HG02759 (cell line): ENCODE results near the gene RNASE8.

Source experiments
- ATAC-seq: cut with Tn5 transposase; IDR thresholded peaks from one replicate; pipeline ENCODE4 v1.9.1; 2021; ENCODE audit warnings: mild to moderate bottlenecking, moderate library complexity; ENCODE audit not compliant: unreplicated experiment

The RNASE8 gene

DNA sequence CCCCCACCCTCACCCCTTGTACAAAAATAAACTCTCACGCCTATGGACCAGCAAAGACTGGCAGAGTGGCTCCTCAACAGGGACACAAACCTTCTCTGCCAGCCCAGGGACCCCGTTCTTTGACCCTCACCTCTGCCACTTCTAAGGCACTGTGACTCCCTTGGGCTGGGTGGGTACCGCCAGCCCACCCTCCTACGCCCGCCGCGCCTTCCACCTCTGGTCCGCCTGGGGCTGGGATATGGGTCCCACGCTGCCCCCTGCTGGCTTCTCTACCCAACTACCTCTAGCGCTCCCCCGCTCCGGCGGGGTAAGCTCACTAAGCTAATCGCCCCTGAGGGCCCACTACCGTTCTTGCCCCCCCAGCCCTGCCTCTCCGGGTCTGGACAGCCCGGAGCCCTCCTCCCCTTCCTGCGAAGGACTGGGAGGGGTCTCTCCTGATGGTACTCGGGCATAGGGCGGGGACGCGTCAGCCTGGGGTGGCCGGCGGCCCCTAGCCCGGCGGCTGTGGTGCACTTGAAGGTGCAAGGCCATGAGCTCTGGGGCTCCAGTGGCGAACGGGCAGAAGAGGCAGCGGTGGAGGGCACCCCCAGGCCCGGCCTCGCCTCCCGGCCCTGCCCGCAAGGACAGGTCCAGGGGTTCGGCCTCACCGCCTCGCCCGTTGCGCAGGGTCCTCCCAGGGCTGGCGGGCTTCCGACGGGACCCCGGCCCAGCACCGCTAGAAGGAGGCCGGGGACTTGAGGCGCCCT lies 32.7 kb downstream of the RNASE8 start:
- ATAC-seq = no peak

DNA sequence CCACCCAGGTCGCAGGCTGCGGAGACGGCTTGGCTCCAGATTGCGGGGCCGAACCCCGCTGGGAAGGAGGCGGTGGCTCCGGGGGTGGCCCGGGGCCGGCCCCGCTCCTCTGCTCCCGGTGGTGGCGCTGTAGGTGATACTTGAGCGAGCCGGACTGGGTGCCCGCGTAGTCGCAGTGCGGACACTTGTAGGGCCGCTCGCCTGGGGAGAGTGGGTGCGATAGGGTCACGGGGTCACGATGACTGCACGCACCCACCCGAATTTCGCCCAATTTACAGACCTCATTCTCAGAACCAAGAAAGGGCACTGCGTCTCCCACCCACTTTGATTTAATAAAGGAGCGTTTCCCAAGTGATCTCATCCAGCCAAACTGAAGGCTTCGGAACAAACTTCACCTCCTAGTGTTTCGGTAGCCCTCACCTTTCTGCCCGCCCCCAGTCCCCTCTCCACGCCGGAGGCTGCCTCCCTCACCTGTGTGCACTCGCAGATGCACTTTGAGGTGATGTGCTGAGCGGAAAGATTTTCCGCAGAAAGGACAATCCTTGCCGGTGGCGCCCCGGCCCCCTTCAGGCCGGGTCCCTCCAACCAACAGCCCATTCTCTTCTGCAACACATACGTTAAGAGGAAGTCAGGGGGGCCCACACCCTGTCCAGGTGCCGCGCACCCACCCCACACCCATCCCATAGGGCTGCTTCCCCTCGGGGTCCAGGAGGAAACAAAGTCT lies 33.5 kb downstream of the RNASE8 start:
- ATAC-seq = no peak

DNA sequence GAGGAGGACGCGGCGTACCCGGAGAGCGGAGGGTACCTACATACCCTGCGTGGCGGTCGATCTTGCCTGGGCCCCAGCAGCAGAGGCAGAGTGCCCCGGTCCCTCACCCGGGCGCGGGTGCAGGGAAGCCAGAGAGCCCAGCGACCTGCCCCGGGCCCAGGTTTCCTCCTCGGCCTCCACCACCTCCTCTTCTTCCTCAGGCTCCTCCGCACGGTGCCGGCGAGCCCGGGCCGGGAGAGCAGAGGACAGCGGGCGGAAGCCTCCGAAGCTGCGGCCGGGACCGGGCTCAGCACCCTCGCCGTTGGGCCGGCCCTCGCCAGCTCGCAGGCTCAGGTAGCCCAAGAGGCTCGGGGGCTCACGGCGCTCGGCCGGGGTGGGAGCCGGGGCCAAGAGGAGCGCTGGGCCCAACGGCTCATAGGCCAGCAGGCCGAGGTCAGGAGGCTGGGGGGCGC lies 34.2 kb downstream of the RNASE8 start:
- no peak for ATAC-seq

DNA sequence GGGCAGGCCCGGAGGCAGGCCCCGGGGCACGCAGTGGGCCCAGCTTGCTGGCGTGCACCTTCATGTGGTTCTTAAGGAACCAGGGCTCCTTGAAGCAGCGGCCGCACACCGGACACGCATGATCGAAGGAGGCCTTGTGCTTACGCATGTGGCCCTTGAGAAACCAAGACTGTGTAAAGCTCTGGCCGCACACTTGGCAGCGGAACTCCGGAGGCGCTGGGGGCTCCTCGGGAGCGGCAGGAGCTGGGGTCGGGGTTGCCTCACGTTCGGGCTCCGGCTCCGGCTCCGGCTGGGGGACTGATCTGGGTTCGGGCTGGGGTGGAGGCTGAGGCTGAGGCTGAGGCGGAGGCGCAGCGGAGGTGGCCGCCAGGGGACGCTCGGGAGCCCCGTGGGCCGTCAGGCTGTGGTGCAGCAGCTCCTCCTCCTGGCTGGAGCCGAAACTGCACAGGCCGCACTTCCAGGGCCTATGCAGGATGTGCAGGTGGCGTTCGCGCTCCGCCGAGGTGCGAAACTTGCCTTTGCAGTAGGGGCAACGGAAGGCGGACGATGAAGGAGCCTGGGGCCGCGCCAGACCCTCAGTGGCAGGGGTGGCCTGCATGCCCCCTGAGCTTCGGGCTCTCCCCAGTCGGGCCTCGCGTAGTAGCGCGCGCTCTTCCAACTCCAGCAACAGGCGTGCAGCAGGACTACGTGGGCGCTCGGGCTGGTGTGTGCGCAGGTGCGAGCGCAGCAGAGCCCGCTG lies 34.8 kb downstream of the RNASE8 start:
- ATAC-seq = peak; percentile 94

DNA sequence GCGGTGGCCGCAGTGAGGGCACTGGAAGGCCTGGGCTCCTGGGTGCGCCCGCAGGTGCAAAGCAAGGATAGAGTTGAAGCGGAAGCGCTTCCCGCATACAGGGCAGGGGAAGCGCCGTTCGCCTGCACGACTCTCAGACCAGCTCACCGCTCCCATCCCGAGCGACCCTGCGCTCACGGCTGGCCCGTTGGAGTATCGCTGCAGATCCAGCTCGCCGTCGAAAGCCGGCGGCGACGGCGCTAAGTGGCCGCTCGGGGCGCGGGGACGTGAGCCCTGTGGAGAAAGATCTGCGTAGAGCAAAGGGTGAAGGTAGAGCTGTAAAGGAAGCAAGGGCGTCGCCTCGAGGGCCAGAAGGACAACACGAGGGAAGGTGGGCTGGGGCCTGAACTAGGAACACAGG lies 35.4 kb downstream of the RNASE8 start:
- no peak for ATAC-seq

DNA sequence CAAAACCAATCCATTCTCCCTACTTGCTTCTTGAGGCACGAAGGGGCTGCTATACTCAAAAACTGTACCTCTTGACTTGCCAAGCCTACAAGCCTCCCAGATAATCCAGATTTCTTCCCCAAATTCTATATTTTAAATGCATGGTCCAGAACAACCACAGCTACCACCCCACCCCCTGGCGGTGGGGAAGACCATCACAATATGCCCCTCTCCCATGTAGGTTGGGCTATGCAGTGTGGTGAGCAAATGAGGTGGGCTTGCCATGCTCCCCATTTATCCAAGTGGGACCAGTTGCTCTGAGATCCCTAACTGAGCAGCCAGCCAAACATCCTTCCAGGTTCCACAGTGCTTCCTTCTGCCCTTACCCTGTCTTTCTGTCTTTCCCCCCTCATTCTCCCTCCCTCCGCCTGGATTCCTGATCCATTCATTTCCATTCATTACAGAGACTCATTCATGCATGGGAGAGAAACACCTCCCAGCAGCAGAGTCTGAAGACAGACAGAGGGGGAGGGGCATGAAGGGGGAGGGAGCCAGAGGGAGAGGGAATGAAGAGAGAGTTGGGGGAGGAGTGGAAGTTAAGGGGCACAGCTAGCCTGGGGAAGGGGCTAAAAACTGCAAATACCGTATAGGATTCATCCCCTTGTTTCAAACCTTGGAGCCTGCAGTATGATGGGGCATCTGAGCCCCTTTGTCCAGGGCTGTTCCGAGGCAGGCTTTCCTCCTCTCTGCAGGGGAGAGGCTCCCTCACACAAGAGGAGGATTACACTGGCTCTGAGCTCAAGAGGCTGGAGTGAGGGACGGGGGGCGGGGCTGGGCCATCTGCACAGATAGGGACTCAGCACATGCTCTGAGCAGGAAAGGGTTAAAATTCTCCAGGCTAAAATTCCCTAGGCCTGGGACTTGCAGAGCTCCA lies 36.4 kb downstream of the RNASE8 start:
- no peak for ATAC-seq

DNA sequence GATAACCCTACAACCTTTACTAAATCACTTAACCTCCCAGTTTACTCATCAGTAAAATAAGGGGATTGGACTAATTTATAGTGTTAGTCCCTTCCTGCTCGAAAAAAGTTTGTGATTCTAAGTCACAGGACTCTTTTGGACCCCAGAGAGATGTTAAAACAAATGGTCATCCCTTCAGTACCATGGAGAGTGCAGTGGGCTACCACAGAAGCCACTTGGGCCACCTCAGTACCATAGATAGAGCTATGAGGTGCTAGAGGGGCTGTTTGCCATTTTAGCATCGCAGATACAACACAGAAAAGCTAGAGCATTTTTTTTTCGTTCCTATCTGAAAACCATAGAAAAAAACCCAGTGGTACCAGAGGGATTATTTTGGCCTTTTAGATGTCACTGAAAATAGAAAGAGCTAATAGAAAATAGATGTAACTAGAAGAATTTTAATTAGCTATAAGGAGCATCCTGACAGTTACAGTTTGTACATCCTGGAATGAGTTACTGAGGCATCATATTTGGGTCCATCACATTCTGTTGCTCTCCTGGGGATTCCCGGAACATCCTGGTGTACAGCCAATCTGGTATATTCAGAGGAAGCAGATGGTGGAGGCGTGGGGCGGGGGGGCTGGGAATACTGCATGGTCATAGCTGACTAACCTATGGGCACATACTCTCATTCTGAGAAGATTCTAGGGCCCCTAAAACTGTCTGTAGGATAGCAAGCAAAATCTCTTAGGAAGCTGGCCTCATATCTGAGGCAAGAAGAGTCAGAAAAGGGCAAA lies 38.0 kb downstream of the RNASE8 start:
- ATAC-seq = no peak

DNA sequence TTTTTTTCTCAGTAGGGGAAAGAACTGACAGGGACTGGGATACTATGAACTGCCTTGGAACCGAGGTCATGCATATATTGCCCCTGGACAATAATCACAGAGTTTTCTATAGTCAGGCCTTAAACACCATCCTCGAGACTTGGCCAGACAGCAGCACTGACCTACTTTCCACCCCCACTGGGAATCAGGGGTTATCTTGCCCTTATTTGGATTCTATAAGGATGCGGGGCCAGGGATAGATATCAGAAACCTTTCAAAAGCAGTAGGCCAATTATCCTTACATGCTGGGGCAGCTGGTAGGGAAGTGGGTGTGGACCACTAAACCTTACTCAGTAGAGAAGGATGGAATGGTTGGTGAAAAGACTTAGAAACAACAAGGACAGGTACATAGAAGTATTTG lies 38.8 kb downstream of the RNASE8 start:
- ATAC-seq = no peak

DNA sequence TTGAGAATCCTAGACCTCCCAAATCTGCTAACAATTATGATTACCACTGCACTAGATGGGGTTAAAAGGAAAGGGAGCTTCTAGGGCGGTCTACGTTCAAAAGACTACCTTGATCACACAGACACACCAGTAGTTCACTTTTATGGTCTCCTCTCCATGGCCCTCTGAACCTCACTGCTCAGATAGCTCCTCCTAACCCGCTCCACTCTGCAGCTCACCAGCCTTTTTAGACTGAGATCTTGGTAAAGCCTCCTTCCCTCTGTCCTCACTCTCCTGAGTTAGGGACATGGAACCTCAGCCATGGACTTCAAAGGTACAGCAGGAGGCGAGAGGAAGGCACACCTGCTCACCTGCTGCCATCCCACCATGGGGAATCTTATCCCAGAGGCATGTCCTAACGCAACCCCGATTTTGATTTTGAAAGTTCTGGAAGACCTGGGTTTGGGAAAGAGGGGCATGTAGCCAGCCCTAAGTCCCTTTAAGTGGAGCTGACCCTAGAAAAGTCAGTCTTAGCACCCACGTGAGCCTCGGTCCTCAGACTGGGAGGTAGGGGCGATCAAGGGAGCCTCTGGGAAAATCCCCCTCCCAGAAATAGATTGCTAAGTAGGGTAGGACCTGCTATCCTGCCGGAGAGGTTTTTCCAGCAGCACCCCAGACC lies 39.5 kb downstream of the RNASE8 start:
- no peak for ATAC-seq

GRCh38 chr14:21097636-21098075 lies 40.0 kb downstream of the RNASE8 start:
- no peak for ATAC-seq

GRCh38 chr14:21098076-21098891 lies 40.7 kb downstream of the RNASE8 start, which contains the start of gene ZNF219:
ZNF219 (minus strand) TSS chr14:21098655; CDS start chr14:21093591, 5,064 bp downstream.
- peak; percentile 41 for ATAC-seq

DNA sequence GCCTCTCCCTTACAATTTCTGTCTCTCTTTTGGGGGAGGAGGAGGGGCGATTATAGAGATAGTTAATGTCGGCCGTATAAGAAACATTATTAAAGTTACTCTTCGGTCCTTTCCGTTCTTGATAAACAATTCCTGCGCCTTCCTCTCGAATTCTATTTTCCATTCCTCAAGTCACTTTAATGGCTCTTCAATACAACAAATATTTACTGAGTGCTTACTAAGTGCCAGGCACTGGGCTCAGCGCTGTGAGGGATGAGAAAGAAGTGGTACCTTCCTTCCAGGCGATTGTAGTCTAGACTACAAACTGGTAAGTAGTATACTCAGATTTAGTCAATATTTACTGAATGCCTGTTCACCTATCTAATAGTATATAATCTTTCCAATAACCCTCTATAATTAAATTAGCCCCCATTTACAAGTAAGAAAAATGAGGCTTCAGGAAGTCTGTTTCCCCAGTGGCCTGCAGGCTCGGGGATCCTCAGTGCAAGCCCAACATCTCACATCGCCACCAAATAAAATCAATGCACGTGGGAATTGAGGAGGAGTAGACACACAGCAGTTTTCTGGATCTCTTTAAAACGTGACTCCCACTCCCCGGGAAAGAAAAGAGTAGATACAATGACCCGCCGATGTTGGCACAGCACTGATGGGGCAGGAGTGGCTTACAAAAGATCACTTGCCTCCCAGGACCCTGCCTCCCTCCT lies 41.4 kb downstream of the RNASE8 start:
- ATAC-seq = no peak

GRCh38 chr14:21099596-21099985 lies 42.0 kb downstream of the RNASE8 start:
- ATAC-seq = no peak

GRCh38 chr14:21100931-21101330 lies 43.3 kb downstream of the RNASE8 start, which contains the start of gene TMEM253:
TMEM253 (plus strand) TSS chr14:21101066; CDS start chr14:21101344, 278 bp downstream.
- no peak for ATAC-seq

GRCh38 chr14:21101802-21102413 lies 44.3 kb downstream of the RNASE8 start:
- no peak for ATAC-seq

- no peak for ATAC-seq
Observed at GRCh38 chr14:21102521-21103410, 45.1 kb downstream of the RNASE8 start.
